Calu3 (cell line): ENCODE data around the gene GNG4. TPM values are rescaled to one million over a fixed set of nuclear protein-coding genes. Genes with fewer than 3 reads are reported as not detected.

Experiments
- BruUV-seq: library from RNA; stranded (reverse); fragments of 400-500 nt; replicated peaks from 2 replicates; lab custom pipeline; 2021; lab: Mats Ljungman, UMichigan
- CTCF ChIA-PET: fragments of 300-600 bp; sonication (Branson Sonifier 250); formaldehyde crosslinking; loops from one replicate; lab custom pipeline; 2022; ENCODE audit warnings: antibody characterized with exemption; lab: Charles Lee
- DNase-seq: peaks from one replicate; pipeline ENCODE4 v3.0.0; 2022
- H3K27ac Mint-ChIP-seq: one replicate; pipeline ENCODE4 v1.8.0; 2022; ENCODE audit warnings: mixed read lengths; ENCODE audit not compliant: unreplicated experiment
- H3K27me3 Mint-ChIP-seq: one replicate; pipeline ENCODE4 v1.8.0; 2022; ENCODE audit warnings: mixed read lengths; ENCODE audit not compliant: unreplicated experiment
- H3K36me3 Mint-ChIP-seq: one replicate; pipeline ENCODE4 v1.8.0; 2022; ENCODE audit warnings: mild to moderate bottlenecking, moderate library complexity, mixed read lengths; ENCODE audit not compliant: insufficient read depth, unreplicated experiment
- H3K4me1 Mint-ChIP-seq: one replicate; pipeline ENCODE4 v1.8.0; 2022; ENCODE audit warnings: mild to moderate bottlenecking, low read depth, mixed read lengths; ENCODE audit not compliant: unreplicated experiment
- H3K4me3 Mint-ChIP-seq: one replicate; pipeline ENCODE4 v1.8.0; 2022; ENCODE audit warnings: mild to moderate bottlenecking, low read depth, moderate library complexity, mixed read lengths; ENCODE audit not compliant: unreplicated experiment
- H3K9me3 Mint-ChIP-seq: one replicate; pipeline ENCODE4 v1.8.0; 2022; ENCODE audit warnings: low read depth, mixed read lengths; ENCODE audit not compliant: unreplicated experiment
- CTCF ChIP-seq: fragments of 200-600 bp; IDR thresholded peaks from one replicate; pipeline ENCODE4 v1.8.0; 2022; ENCODE audit warnings: antibody characterized with exemption; ENCODE audit not compliant: unreplicated experiment
- intact Hi-C: fragments of 100-400 bp; cut with micrococcal nuclease; formaldehyde crosslinking; loops from one replicate; pipeline ENCODE4 v1.10.0; 2022; ENCODE audit not compliant: unreplicated experiment
- total RNA-seq: library from RNA; stranded (reverse); gene quantifications from 2 replicates; pipeline ENCODE4 v1.2.3, GENCODE V29; 2022

Gene GNG4
- total RNA-seq, 1 experiment from 2014 or later: 18.4 TPM

- no peak for DNase-seq
- Mint-ChIP-seq H3K4me3 (no peak overlapping the region), H3K9me3 (peaks cover 15% of the 10 kb centered on the region), H3K36me3 (no peaks in the 10 kb centered on the region), H3K27me3 (no peaks in the 10 kb centered on the region), H3K4me1 (no peaks in the 10 kb centered on the region), H3K27ac (no peak overlapping the region)
- intact Hi-C loops: no loop called here
- no peak for TF ChIP-seq CTCF
- no TSS peak for BruUV-seq
- CTCF ChIA-PET: no interaction called here
Observed at GRCh38 chr1:235669277-235669676, 19.7 kb upstream of the GNG4 start.

- no peak for TF ChIP-seq CTCF
- H3K9me3 Mint-ChIP-seq: no peaks in the 10 kb centered on the region
- no peaks in the 10 kb centered on the region for H3K36me3 Mint-ChIP-seq
- DNase-seq: no peak
- CTCF ChIA-PET: no interaction called here
- no peaks in the 10 kb centered on the region for H3K27me3 Mint-ChIP-seq
- intact Hi-C loops: no loop called here
- no peak overlapping the region for H3K4me3 Mint-ChIP-seq
- no peaks in the 10 kb centered on the region for H3K4me1 Mint-ChIP-seq
- no TSS peak for BruUV-seq
- H3K27ac Mint-ChIP-seq: no peak overlapping the region
Observed at GRCh38 chr1:235663628-235664027, 14.0 kb upstream of the GNG4 start.

- no peak overlapping the region for H3K4me3 Mint-ChIP-seq
- H3K27ac Mint-ChIP-seq: no peak overlapping the region
- no peaks in the 10 kb centered on the region for H3K27me3 Mint-ChIP-seq
- no peaks in the 10 kb centered on the region for H3K36me3 Mint-ChIP-seq
- BruUV-seq: no TSS peak
- no peaks in the 10 kb centered on the region for H3K4me1 Mint-ChIP-seq
- CTCF ChIA-PET: no interaction called here
- intact Hi-C loops: no loop called here
- no peak for DNase-seq
- no peak for TF ChIP-seq CTCF
- no peaks in the 10 kb centered on the region for H3K9me3 Mint-ChIP-seq
Observed at GRCh38 chr1:235661568-235661967, 12.0 kb upstream of the GNG4 start.

GRCh38 chr1:235659186-235659771 lies 9.7 kb upstream of the GNG4 start:
- no peak overlapping the region for H3K27ac Mint-ChIP-seq
- intact Hi-C loops: no loop called here
- CTCF ChIA-PET: interaction anchor here (0.6 to 0.8 kb wide), 3 partner anchors 61 to 639 kb away, joined by 3 to 5 read pairs (median 4); no protein-coding TSS in a partner anchor
- no peak overlapping the region for H3K4me3 Mint-ChIP-seq
- no TSS peak for BruUV-seq
- no peaks in the 10 kb centered on the region for H3K4me1 Mint-ChIP-seq
- DNase-seq: no peak
- no peaks in the 10 kb centered on the region for H3K36me3 Mint-ChIP-seq
- no peak for TF ChIP-seq CTCF
- H3K9me3 Mint-ChIP-seq: no peaks in the 10 kb centered on the region
- no peaks in the 10 kb centered on the region for H3K27me3 Mint-ChIP-seq
